NCI-H2107 treated with DMSO at 0.1 percent for 48 hours (cell line): ENCODE measurements around the gene GBGT1.

Source experiments
- DNase-seq: peaks from one replicate; lab custom pipeline; 2025; ENCODE audit not compliant: unreplicated experiment; lab: John Stamatoyannopoulos, UW

The GBGT1 gene

DNA sequence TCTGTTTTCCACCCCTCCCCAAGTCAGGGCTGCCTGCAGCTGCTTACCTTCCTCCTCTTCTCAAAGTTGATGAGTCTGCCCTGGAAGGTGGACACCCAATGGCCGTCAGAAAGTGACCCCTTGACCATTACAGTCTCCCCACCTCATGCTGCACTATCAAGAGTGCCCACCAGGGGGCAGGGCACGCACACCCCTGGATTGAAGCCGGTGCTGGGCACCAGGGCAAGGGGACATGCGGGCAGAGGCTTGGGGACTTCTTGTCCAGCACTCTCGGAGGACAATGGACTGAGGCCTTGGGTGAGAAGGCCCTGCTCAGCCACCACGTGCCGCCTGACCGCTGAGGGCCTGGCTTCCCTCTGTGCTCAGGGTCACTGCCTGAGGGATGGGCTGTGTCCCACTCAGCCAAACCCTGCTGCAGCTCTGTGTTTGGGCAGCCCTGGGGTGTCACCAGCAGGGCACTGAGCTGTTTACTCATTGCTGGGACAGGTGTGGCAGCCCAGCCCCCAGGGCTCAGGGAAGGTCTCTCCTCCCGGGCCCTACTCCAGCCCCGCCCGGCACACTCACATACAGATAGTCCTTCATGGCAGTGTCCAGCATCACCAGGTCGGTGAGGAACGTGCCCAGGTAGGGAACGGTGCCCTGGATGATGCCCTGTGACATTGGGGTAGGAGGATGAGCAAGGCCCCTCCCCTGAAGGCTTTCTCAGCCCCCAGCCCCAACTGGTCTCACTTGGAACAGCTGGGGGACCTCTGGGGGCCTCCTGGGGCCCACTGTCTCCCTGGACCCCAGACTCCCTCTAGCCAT lies 60.3 kb downstream of the GBGT1 start:
- DNase-seq: no peak
